Motor neuron (in vitro differentiated cells): ENCODE data around the gene PPP1CA. TPM values are rescaled to one million over a fixed set of nuclear protein-coding genes. Genes with fewer than 3 reads are reported as not detected.

Experiments
- ATAC-seq, 8 experiments: fragments of 200-7000 bp; cut with Tn5 transposase; replicated peaks in 6 of 8; 2 replicates each; pipeline ENCODE4 v1.8.0; 2021; ENCODE audit warnings: mild to moderate bottlenecking in 8 of 8, moderate library complexity in 8 of 8
- H3K27ac ChIP-seq, 2 donors: fragments of 250-450 bp; sonication (Bioruptor Pico); 2 replicates each; pipeline ENCODE4 v1.9.0; 2021; ENCODE audit warnings: antibody characterized with exemption in 2 of 2, mild to moderate bottlenecking in 2 of 2, moderate library complexity in 1 of 2
- H3K4me1 ChIP-seq, 2 donors: fragments of 250-450 bp; sonication (Bioruptor Pico); replicated peaks in 1 of 2; 2 replicates each; pipeline ENCODE4 v1.6.1; 2021; ENCODE audit warnings: antibody characterized with exemption in 2 of 2, mild to moderate bottlenecking in 2 of 2, moderate library complexity in 1 of 2
- H3K4me3 ChIP-seq, 5 donors: fragments of 250-450 bp; sonication (Bioruptor Pico); 2 replicates each; pipeline ENCODE4 v1.9.0; 2021; ENCODE audit warnings: antibody characterized with exemption in 5 of 5, mild to moderate bottlenecking in 5 of 5, moderate library complexity in 4 of 5
- WGBS, 10 experiments: fragments of 450-650 bp; shearing (Covaris generic); methylation state at CpG; one replicate each; pipeline ENCODE4 v1.0.0; 2022; 5-methylcytosine and 5-hydroxymethylcytosine counted together
- in situ Hi-C, 9 experiments: fragments of 400-800 bp; cut with MboI; loops; one replicate each; pipeline ENCODE4 v1.15.0; 2021; ENCODE audit warnings: low sequenced_read_pairs in 9 of 9, low pct_unique_long_range_greater_than_20kb in 2 of 9; ENCODE audit not compliant: unreplicated experiment in 9 of 9
- total RNA-seq, 8 experiments: library from RNA; unstranded; fragments of 300-600 nt; gene quantifications; 2 replicates each; pipeline versions ENCODE4 v1.2.3 to v1.2.4, GENCODE V29; 2022

The PPP1CA gene
- total RNA-seq, 8 experiments from 2014 or later: 60.9 to 162 (median 104) TPM

DNA sequence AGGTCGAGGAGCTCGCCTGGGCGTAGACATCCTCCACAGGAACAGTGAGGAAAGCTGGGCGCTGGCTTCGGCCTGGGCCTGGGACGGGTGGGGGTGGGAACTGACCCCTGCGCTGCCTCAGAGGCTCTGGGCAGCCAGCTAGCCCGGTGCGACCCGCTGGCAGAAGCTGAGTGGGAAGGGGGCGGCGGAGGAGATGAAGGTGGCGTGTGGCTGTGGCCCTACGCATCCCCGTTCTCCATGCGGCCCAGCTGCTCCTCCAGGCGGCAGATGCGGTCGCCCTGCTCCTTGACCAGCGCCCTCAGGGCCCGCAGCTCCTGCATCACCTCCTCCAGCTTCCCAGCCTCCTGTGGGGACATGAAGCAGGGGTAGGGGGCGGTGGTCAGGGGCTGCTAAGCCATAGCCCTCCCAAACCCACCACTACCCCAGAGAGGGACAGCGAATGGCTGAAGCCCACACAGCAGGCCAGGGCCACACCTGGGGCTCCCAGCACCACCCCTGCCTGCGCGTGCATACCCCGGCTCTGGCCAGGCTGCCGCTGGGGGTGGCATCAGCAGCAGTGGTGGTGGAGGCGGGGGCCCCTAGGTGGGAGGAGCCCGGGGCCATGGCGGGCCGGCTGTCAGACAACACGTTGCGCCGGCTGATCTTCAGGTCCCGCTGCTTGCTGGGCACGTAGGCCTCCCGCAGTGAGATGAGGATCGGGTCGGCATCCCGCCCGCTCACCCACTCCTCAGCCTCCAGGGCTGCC, 36.7 kb upstream of the PPP1CA start:
- ATAC-seq: no peak
- no peak overlapping the region for H3K4me3 ChIP-seq
- in situ Hi-C loops: no loop called here
- H3K4me1 ChIP-seq: peaks cover 0 to 6% of the 10 kb centered on the region in 2 donors
- WGBS, 10 experiments: 60 to 100% methylated on average over 1 to 2 of the region's 41 CpGs; no CpG with 5 or more reads in 8 of the 10 experiments
- H3K27ac ChIP-seq: no peak overlapping the region

DNA sequence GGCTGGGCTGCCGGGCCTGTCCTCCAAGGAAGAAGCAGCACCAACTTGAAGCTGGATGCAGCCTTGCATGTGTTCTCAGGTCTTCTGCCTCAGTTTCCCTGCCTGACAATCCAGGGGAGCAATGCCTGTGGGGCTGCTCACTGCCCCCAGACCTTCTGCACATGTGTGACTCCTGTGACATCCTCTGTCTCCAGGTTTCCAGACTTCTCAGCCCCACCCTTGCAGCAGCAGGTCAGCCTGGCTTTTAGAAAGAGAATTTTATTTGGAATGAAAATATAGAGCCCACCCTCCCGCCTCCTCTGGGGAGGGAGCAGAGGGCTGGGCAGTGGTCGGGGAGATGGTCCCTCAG, 36.1 kb upstream of the PPP1CA start:
- peaks cover 0 to 6% of the 10 kb centered on the region in 2 donors for H3K4me1 ChIP-seq
- in situ Hi-C loops: no loop called here
- WGBS, 10 experiments: 83% methylated on average over 1 of the region's 3 CpGs; no CpG with 5 or more reads in 9 of the 10 experiments
- no peak overlapping the region for H3K4me3 ChIP-seq
- no peak for ATAC-seq
- no peak overlapping the region for H3K27ac ChIP-seq

DNA sequence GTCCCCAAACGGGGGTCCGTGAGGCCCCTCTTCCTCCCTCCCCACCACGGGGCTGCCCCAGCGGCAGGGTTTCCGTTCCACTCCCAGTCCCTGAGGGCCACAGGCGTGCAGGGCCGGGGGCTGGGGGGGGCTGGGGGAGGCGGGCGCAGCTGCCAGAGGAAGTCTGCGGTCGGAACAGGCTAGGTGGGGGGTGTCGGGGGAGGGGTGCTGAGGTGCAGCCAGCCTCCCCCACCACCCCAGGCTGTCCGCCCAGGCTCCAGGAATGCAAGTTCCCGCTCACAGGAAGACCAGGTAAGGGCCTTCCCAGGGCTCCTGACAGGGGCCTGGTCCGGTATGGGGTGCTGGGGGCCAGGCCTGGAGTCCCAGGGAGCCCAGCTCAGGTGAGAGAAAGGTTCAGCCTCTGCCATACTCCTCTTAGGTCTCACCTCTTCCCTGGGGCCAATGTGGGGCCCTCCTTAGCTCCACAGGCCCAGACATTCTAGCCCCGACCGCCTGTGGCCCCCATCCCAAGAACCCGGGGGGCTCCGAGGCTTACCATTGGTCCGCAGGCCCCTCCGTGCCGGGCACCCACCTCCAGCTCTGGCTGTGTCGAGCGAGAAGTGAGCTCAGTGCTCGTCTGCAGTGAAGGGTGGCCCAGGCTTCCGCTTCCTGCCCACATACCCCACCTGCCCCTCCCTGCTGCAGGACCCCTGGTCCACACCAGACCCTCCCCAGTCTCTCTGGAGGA, 35.6 kb upstream of the PPP1CA start, which contains the start of gene PTPRCAP:
Gene PTPRCAP (minus strand): TSS at position 601 of the 727 bp plus-strand sequence. CDS start 63 bp downstream, at position 538.
- Histone ChIP-seq H3K4me1 (peaks cover 0 to 2% of the 10 kb centered on the region in 2 donors), H3K27ac (peak within 1 kb of the TSS in 1 of 2 donors; percentile 58), H3K4me3 (no peak within 1 kb of the TSS)
- 100% methylated on average over 3 of the region's 26 CpGs; no CpG with 5 or more reads in 9 of the 10 experiments for WGBS, 10 experiments
- no peak for ATAC-seq
- in situ Hi-C loops: no loop called here

DNA sequence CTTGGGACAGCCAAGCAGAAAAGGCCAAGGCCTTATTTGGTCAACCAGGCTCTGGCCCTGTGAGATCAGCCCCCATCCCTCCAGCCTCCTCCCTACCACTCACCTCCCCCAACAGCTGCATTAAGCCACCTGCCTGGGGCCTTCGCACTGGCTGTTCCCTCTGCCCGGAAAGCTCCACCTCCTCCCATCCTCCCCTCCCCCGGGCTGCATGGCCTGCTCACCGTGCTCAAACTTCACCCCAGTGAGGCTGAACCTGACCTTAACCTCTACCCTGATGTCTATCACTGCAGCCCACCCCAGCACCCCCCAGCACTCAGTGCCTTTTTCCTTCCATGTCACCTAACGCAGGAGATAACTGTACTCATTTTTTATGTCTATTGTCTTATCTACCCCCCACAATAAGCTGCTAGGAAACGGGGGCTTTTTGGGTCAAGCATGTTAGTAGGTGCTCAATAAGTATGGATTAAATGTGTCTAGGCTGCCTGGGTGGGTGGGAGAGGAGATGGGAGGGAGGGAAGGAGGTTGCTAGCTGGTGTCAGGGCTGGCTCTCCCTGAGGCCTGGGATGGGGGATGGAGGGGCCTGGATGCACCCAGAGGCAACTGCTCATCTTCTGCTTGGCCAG, 34.9 kb upstream of the PPP1CA start:
- Histone ChIP-seq H3K4me1 (no peaks in the 10 kb centered on the region), H3K4me3 (no peak overlapping the region), H3K27ac (peak overlapping the region in 1 of 2 donors; percentile 58)
- in situ Hi-C loops: no loop called here
- WGBS, 10 experiments: 33 to 100% (median 100%) methylated on average over 1 to 3 of the region's 6 CpGs; no CpG with 5 or more reads in 6 of the 10 experiments
- ATAC-seq: peak in 6 of 8 experiments; percentile 7 to 53 (median 18)

DNA sequence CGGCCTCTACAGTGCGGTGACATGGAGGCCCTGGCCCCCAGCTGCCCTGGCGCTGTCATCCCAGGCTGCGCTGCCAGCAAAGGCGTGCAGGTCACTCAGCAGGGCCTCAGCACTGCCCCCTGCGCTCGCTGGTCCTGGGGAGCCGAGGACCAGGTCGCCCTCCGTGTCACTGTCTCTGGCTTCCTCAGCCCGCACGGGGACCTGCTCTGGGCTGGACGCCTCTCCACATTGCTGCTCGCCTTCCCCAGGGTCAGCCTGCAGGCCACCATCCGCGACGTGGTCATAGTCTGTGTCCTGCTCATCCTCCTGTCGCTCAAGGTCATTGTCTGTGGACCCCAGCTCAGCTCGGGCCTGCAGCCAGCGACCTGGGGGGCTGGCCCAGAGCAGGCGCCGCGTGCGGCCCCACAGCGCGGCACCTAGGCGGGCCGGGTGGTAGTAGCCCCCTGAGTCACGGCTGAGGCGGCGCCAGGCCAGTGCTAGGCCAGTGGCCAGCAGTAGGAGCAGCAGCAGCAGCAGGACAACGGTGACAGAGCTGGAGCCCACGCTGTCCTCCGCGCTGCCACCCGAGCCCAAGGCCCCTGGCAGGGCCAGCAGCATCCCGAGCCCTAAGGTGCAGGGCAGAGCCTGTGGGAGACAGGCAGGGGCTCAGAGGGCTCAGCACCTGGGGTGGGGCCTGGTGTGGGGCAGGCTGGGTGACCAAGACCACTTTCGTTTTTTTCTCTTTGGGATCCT, 34.2 kb upstream of the PPP1CA start:
- in situ Hi-C loops: no loop called here
- WGBS, 10 experiments: 60 to 100% (median 100%) methylated on average over 1 to 2 of the region's 38 CpGs; no CpG with 5 or more reads in 7 of the 10 experiments
- Histone ChIP-seq H3K4me1 (no peaks in the 10 kb centered on the region), H3K4me3 (no peak overlapping the region), H3K27ac (peak overlapping the region in 1 of 2 donors; percentile 22)
- ATAC-seq: peak in 4 of 8 experiments; percentile 2 to 6 (median 4)

DNA sequence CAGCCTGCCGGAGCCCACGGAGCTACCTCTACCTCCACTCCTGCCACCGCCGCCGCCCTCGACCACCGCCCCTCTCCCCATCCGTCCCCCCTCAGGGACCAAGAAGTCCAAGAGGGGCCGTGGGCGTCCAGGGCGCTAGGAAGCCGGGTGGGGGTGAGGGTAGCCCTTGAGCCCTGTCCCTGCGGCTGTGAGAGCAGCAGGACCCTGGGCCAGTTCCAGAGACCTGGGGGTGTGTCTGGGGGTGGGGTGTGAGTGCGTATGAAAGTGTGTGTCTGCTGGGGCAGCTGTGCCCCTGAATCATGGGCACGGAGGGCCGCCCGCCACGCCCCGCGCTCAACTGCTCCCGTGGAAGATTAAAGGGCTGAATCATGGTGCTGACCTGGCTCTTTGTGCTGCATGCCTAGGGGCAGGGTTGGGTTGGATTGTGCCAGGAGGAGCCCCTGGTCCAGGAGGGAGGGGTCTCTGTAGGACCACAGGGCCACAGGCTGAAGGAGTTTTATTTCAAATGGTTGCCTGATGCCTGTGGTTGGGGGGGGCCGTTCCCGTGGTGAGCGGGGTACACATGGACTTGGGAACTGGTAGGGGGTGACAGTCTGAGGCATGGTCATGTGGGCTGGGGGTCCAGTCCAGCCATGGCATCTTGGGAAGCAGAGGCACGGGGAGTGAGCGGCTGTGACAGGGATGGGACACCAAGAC, 33.5 kb upstream of the PPP1CA start:
- H3K27ac ChIP-seq: no peak overlapping the region
- in situ Hi-C loops: no loop called here
- H3K4me3 ChIP-seq: no peak overlapping the region
- H3K4me1 ChIP-seq: no peaks in the 10 kb centered on the region
- WGBS, 10 experiments: 90 to 100% methylated on average over 1 to 2 of the region's 26 CpGs; no CpG with 5 or more reads in 8 of the 10 experiments
- peak in 2 of 8 experiments; percentile 0 to 1 for ATAC-seq

DNA sequence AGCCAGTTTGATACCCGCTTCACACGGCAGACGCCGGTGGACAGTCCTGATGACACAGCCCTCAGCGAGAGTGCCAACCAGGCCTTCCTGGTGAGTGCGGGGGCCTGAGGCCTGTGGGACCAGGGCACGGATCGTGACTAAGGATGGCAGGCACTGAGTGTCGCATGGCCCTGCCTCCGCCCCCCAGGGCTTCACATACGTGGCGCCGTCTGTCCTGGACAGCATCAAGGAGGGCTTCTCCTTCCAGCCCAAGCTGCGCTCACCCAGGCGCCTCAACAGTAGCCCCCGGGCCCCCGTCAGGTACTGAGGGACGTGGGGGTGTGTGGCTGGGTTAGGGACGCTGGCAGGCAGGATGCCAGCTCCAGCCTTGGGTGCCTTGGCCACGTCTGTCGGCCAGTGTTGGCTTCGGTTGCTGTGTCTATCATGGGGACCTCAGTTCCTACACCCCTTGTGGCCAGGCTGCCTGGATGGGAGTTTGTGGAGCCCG, 32.8 kb upstream of the PPP1CA start:
- Histone ChIP-seq H3K4me1 (peaks cover under 1 to 2% of the 10 kb centered on the region in 2 donors), H3K4me3 (no peak overlapping the region), H3K27ac (no peak overlapping the region)
- WGBS, 10 experiments: 86 to 100% methylated on average over 1 to 6 of the region's 23 CpGs; no CpG with 5 or more reads in 8 of the 10 experiments
- no peak for ATAC-seq
- in situ Hi-C loops: no loop called here

DNA sequence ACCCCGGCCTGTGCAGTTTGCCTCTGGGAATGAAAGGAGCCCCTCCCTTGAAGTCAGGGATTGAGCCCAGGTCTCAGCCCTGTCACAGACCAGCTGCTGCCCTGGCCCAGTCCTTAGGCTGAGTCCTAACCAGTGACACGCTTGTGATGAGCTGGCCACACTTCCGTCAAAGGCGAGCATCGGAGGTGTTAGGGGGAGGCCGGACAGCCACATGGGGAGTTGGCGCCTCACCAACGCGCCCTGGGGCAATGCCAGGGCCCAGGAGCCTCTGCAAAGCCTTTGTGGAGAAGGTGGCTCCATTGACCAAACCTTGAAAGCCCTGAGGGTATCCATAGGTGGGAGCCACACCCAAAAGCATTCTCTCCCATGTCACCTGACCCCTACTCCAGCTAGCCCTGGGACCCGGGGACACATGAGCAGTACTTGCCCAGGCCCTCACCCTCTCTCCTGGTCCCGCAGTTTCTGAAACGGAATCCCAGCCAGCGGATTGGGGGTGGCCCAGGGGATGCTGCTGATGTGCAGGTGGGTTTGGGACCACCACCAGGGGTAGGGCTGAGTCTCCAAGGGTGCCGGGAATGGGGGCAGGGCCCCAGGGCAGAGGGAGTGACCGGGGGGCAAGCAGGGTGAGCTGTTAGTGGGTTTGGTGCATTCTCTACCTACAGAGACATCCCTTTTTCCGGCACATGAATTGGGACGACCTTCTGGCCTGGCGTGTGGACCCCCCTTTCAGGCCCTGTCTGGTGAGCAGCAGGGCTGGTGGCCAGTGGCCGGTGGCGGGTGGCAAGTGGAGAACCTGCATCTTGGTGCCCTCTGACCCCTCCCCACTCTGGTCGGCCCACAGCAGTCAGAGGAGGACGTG, 32.1 kb upstream of the PPP1CA start:
- ATAC-seq: peak in 2 of 8 experiments; percentile 5 to 12
- no peak overlapping the region for H3K4me3 ChIP-seq
- H3K27ac ChIP-seq: no peak overlapping the region
- in situ Hi-C loops: no loop called here
- peaks cover 5 to 6% of the 10 kb centered on the region in 2 donors for H3K4me1 ChIP-seq
- WGBS, 10 experiments: 65 to 100% (median 85%) methylated on average over 2 to 7 of the region's 22 CpGs; no CpG with 5 or more reads in 6 of the 10 experiments

DNA sequence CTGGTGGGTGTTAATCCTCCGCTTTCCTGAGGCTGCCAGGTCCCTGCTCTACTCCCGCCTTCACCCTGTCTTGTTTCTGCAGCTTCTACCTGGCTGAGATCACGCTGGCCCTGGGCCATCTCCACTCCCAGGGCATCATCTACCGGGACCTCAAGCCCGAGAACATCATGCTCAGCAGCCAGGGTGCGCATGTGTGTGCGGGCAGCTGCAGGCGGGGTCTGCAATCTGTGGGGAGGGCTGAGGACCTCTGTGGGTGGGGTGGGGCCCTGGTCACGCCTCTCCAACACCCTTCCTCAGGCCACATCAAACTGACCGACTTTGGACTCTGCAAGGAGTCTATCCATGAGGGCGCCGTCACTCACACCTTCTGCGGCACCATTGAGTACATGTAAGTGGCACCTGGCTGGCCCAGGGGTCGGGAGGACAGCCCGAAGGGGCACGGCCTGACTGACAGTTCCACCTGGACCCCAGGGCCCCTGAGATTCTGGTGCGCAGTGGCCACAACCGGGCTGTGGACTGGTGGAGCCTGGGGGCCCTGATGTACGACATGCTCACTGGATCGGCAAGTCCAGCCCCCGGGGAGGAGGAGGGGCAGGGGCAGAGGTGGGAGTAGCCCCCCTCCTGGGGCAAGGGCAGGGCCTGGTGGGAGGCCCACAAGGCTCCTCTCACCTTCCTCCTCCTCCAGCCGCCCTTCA, 31.1 kb upstream of the PPP1CA start:
- in situ Hi-C loops: no loop called here

DNA sequence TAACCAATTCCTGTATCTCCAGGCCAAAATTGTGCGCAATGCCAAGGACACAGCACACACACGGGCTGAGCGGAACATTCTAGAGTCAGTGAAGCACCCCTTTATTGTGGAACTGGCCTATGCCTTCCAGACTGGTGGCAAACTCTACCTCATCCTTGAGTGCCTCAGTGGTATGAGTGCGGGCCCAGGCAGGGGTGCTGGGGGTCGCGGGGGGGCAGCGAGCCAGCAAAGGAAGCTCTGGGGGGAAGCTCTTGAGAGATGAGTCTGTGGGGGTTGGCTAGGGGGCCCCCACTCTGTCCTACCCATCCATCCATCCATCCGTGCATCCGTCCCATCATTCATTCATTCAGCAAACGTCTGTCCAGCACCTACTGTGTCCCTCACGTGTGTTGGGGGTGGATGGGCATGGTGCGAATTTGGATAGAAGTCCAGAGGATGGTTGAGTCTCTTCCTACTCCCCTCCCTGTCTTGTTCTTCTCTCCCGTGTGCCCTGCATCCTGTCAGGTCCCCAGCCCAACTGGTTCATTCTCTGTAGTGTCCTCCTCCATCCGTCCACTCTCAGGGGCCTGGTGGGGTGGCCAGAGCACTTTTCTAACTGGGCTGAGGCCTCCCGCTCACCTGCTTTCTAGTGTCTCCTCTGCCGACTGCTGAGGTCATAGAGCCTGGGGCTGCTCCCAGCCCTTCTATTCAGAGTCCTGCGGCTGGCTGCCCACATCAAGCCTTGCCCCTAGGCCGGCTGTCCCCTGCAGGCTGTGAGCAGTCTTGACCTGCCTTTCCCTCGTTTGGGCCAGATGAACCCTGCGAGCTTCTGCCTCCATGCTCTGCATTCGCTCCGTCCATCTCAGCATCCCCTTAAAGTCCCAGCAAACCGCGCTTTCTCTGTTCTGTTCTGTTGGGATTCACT, 29.9 kb upstream of the PPP1CA start:
- 71 to 100% (median 91%) methylated on average over 2 to 14 of the region's 24 CpGs; no CpG with 5 or more reads in 2 of the 10 experiments for WGBS, 10 experiments
- Histone ChIP-seq H3K4me1 (peaks cover 9 to 10% of the 10 kb centered on the region in 2 donors), H3K27ac (no peak overlapping the region), H3K4me3 (no peak overlapping the region)
- ATAC-seq: no peak
- in situ Hi-C loops: no loop called here

More for the DNA sequence above, 31.1 kb upstream of the PPP1CA start:
- no peak for ATAC-seq
- 40 to 100% (median 96%) methylated on average over 1 to 9 of the region's 22 CpGs; no CpG with 5 or more reads in 5 of the 10 experiments for WGBS, 10 experiments
- Histone ChIP-seq H3K4me3 (no peak overlapping the region), H3K4me1 (peaks cover 5 to 6% of the 10 kb centered on the region in 2 donors), H3K27ac (no peak overlapping the region)
